Sigmoid colon (tissue), 7 donors: ENCODE data around the gene SLC7A5. TPM values are rescaled to one million over a fixed set of nuclear protein-coding genes. Genes with fewer than 3 reads are reported as not detected.

Experiments
- DNase-seq: peaks from one replicate; pipeline ENCODE4 v3.0.0-alpha.2; 2019
- H3K27ac ChIP-seq, 4 donors: fragments of 200-600 bp; sonication (generic); one replicate each; pipeline ENCODE4 v1.5.1; 2016 to 2019; ENCODE audit warnings: mild to moderate bottlenecking in 1 of 4
- H3K27me3 ChIP-seq, 3 donors: fragments of 200-600 bp; sonication (generic); one replicate each; pipeline ENCODE4 v1.5.1; 2019; ENCODE audit warnings: mild to moderate bottlenecking in 1 of 3
- H3K36me3 ChIP-seq, 4 donors: fragments of 200-600 bp; sonication (generic); one replicate each; pipeline ENCODE4 v1.5.1; 2016 to 2019
- H3K4me1 ChIP-seq, 4 donors: fragments of 200-600 bp; sonication (generic); one replicate each; pipeline ENCODE4 v1.5.1; 2017 to 2019
- H3K4me3 ChIP-seq, 4 donors: fragments of 200-600 bp; sonication (generic); one replicate each; pipeline ENCODE4 v1.5.1; 2017 to 2019; ENCODE audit warnings: mild to moderate bottlenecking in 2 of 4, moderate library complexity in 1 of 4
- H3K9me3 ChIP-seq, 4 donors: fragments of 200-600 bp in 3 of 4; sonication (generic) in 3 of 4; one replicate each; pipeline versions ENCODE4 v1.5.1 to v1.6.1; 2013 to 2019
- CTCF ChIP-seq, 4 experiments: fragments of 450-650 bp in 3 of 4; fragments of 200-600 bp in 1 of 4; IDR thresholded peaks; one replicate each; pipeline ENCODE4 v1.5.1; 2016 to 2019; ENCODE audit warnings: antibody characterized with exemption in 4 of 4, mild to moderate bottlenecking in 3 of 4, moderate library complexity in 2 of 4
- EP300 ChIP-seq, 4 donors: sonication (generic); formaldehyde crosslinking; IDR thresholded peaks; one replicate each; pipeline ENCODE4 v1.6.1; 2017; ENCODE audit warnings: antibody characterized with exemption in 4 of 4
- POLR2A ChIP-seq, 2 donors: fragments of 450-650 bp; IDR thresholded peaks; one replicate each; pipeline ENCODE4 v1.6.1; 2016; ENCODE audit warnings: antibody characterized with exemption in 2 of 2, mild to moderate bottlenecking in 2 of 2, moderate library complexity in 2 of 2
- POLR2AphosphoS5 ChIP-seq, 4 donors: sonication (generic); formaldehyde crosslinking; IDR thresholded peaks; one replicate each; pipeline ENCODE4 v1.6.1; 2017; ENCODE audit warnings: antibody characterized with exemption in 4 of 4
- WGBS, 2 donors: extraction: QIAGEN DNeasy Blood & Tissue Kit; methylation state at CpG; one replicate each; pipeline ENCODE4 v1.1.7; 2013; 5-methylcytosine and 5-hydroxymethylcytosine counted together
- intact Hi-C: fragments of 100-400 bp; cut with DNase I; formaldehyde crosslinking; loops from one replicate; pipeline ENCODE4 v1.15.1; 2023
- polyA plus RNA-seq, 3 donors: library from polyadenylated mRNA; stranded (reverse); fragments of 200-250 nt; gene quantifications; one replicate each; pipeline ENCODE4 v1.2.3, GENCODE V29; 2013
- total RNA-seq, 4 donors: library from RNA; depleted of rRNA; stranded (reverse); fragments of >200 nt; gene quantifications; one replicate each; pipeline ENCODE4 v1.1.0, GENCODE V29; 2016
- donor health status: healthy with polysubstance abuse.
- donor health status: Bipolar disorder and iron deficiency.
- donor health status: healthy.

The SLC7A5 gene
- total and polyA plus RNA-seq, 7 donors: 0.60 to 44.5 (median 3.1) TPM

DNA sequence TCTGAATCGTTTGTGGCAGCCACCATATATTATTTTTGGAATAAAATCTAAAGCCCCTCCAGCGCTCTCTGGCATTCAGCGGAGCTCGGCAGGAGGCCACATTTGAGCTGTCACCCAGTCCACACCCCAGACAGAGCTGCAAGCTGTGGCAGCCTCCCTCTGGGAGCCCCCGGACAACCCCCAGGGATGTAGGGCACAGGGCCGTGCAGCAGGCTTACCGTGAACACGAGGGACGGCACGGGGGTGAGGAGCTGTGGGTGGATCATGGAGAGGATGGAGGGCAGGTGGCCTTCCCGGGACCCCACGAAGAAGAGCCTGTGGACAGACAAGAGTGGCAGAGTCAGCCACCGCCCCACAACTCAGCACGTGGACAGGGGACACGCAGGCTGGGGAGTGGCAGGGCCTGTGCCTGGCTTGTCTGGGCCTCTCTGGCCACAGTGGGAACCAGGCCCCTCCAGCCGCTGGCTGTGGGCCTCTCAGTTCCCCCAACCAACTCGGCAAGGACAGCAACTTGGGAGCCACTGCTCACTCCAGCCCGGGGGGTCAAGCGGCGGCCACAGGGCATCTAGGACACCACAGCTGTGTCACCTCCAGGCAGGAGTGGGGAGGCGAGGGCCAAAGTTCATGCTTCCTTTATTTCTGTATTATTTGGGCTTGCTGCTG is 31.5 kb downstream of the SLC7A5 start:
- TF ChIP-seq POLR2AphosphoS5 (IDR thresholded peaks at IDR 0.05): no peak
- TF ChIP-seq POLR2A (IDR thresholded peaks at IDR 0.05): no peak
- no peak overlapping the region for H3K27ac ChIP-seq
- peaks cover 0 to 12% (median 0%) of the 10 kb centered on the region in 4 donors for H3K4me1 ChIP-seq
- H3K4me3 ChIP-seq: no peak overlapping the region
- intact Hi-C loops: no loop called here
- H3K9me3 ChIP-seq: no peaks in the 10 kb centered on the region
- DNase-seq: no peak
- 93 to 94% methylated on average over 21 of the region's 21 CpGs for WGBS, 2 donors
- H3K36me3 ChIP-seq: peaks cover 0 to 61% (median 31%) of the 10 kb centered on the region in 4 donors
- no peaks in the 10 kb centered on the region for H3K27me3 ChIP-seq

- TF ChIP-seq EP300 (IDR thresholded peaks at IDR 0.05) (no peak), POLR2AphosphoS5 (IDR thresholded peaks at IDR 0.05) (no peak), CTCF (IDR thresholded peaks at IDR 0.05) (no peak), POLR2A (IDR thresholded peaks at IDR 0.05) (no peak)
- H3K4me3 ChIP-seq: no peak overlapping the region
- WGBS, 2 donors: 84 to 91% methylated on average over 17 of the region's 17 CpGs
- H3K27ac ChIP-seq: no peak overlapping the region
- no peaks in the 10 kb centered on the region for H3K27me3 ChIP-seq
- no peak for DNase-seq
- H3K9me3 ChIP-seq: no peaks in the 10 kb centered on the region
- intact Hi-C loops: no loop called here
- H3K4me1 ChIP-seq: peaks cover 0 to 12% (median 0%) of the 10 kb centered on the region in 4 donors
- peaks cover 0 to 68% (median 33%) of the 10 kb centered on the region in 4 donors for H3K36me3 ChIP-seq
Observed at GRCh38 chr16:87836844-87837581, 32.3 kb downstream of the SLC7A5 start.

GRCh38 chr16:87836346-87836843 is 32.9 kb downstream of the SLC7A5 start:
- no peak for DNase-seq
- H3K27ac ChIP-seq: no peak overlapping the region
- TF ChIP-seq POLR2A (IDR thresholded peaks at IDR 0.05) (no peak), CTCF (IDR thresholded peaks at IDR 0.05) (no peak), EP300 (IDR thresholded peaks at IDR 0.05) (no peak), POLR2AphosphoS5 (IDR thresholded peaks at IDR 0.05) (no peak)
- peaks cover 0 to 12% (median 0%) of the 10 kb centered on the region in 4 donors for H3K4me1 ChIP-seq
- WGBS, 2 donors: 93 to 96% methylated on average over 17 of the region's 17 CpGs
- no peak overlapping the region for H3K4me3 ChIP-seq
- no peaks in the 10 kb centered on the region for H3K9me3 ChIP-seq
- intact Hi-C loops: no loop called here
- peaks cover 0 to 75% (median 33%) of the 10 kb centered on the region in 4 donors for H3K36me3 ChIP-seq
- H3K27me3 ChIP-seq: no peaks in the 10 kb centered on the region

DNA sequence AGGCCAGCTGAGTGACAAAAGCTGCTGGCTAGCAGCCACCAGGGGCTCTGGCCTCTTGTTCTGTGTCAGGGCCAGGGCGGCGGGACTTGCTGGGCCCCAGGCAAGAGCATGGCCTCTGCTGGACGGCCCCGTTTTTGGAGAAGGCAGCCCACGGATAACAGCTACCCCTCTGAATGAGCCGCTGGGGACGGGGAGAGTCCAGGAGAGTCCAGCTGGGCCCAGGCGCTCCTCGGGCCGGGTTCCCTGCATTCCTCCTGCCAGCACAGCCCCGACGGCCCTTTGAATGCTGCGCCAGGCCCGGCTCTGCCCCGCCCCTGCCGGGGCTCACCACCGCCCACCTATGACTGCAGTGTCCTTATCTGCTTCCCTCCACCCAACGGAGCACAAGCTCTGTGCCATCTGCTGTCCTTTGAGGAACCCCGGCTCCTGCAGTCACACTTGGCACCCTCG is 33.4 kb downstream of the SLC7A5 start:
- peaks cover 0 to 79% (median 37%) of the 10 kb centered on the region in 4 donors for H3K36me3 ChIP-seq
- H3K4me3 ChIP-seq: no peak overlapping the region
- no peak for DNase-seq
- H3K4me1 ChIP-seq: peaks cover 0 to 12% (median 0%) of the 10 kb centered on the region in 4 donors
- TF ChIP-seq POLR2AphosphoS5 (IDR thresholded peaks at IDR 0.05) (no peak), EP300 (IDR thresholded peaks at IDR 0.05) (no peak), POLR2A (IDR thresholded peaks at IDR 0.05) (no peak), CTCF (IDR thresholded peaks at IDR 0.05) (no peak)
- no peaks in the 10 kb centered on the region for H3K27me3 ChIP-seq
- no peak overlapping the region for H3K27ac ChIP-seq
- intact Hi-C loops: no loop called here
- WGBS, 2 donors: 77 to 83% methylated on average over 20 of the region's 20 CpGs
- no peaks in the 10 kb centered on the region for H3K9me3 ChIP-seq
